ENCODE data around the gene PLPP4. TPM values are rescaled to one million over a fixed set of nuclear protein-coding genes. Genes with fewer than 3 reads are reported as not detected.

PLPP4 gene
- total and polyA plus RNA-seq, 10 donors: not detected

DNA sequence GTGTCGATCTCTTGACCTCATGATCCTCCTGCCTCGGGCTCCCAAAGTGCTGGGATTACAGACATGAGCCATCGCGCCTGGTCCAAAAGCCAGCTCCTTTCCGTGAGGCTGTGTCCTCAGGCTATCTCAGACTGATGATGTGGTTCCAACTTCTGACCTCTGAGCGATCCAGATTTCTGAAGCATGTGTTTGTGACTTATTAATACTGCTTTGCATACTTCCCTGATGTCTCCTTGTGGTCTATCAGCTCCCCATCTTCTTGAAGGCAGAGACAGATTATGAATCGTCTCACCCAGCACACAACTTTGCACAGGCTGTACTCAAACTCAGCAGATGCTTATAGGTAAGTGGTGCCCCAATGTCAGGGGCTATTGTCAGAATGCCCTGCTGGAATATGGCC lies 2.0 kb upstream of the PLPP4 start:
- H3K9me3 ChIP-seq: no peaks in the 10 kb centered on the region
- WGBS, 5 donors: 82 to 94% (median 90%) methylated on average over 7 of the region's 7 CpGs
- H3K4me3 ChIP-seq: no peak overlapping the region
- intact Hi-C loops (cut with DNase I; ENCODE audit: low total_unique reads): no loop called here
- TF ChIP-seq POLR2AphosphoS5 (IDR thresholded peaks at IDR 0.05): no peak
- TF ChIP-seq, protein P1, sequence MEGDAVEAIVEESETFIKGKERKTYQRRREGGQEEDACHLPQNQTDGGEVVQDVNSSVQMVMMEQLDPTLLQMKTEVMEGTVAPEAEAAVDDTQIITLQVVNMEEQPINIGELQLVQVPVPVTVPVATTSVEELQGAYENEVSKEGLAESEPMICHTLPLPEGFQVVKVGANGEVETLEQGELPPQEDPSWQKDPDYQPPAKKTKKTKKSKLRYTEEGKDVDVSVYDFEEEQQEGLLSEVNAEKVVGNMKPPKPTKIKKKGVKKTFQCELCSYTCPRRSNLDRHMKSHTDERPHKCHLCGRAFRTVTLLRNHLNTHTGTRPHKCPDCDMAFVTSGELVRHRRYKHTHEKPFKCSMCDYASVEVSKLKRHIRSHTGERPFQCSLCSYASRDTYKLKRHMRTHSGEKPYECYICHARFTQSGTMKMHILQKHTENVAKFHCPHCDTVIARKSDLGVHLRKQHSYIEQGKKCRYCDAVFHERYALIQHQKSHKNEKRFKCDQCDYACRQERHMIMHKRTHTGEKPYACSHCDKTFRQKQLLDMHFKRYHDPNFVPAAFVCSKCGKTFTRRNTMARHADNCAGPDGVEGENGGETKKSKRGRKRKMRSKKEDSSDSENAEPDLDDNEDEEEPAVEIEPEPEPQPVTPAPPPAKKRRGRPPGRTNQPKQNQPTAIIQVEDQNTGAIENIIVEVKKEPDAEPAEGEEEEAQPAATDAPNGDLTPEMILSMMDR (IDR thresholded peaks at IDR 0.05 in 8 of 11, conservative IDR thresholded peaks at IDR 0.05 in 3 of 11): no peak
- TF ChIP-seq POLR2A (IDR thresholded peaks at IDR 0.05): no peak
- no peak for DNase-seq
- H3K27ac ChIP-seq: no peak overlapping the region
- no peaks in the 10 kb centered on the region for H3K36me3 ChIP-seq
- peaks cover 0 to 67% (median 32%) of the 10 kb centered on the region in 7 donors for H3K27me3 ChIP-seq (replicated peaks in 1 of 7)
- peaks cover 0 to 18% (median 8%) of the 10 kb centered on the region in 6 donors for H3K4me1 ChIP-seq

DNA sequence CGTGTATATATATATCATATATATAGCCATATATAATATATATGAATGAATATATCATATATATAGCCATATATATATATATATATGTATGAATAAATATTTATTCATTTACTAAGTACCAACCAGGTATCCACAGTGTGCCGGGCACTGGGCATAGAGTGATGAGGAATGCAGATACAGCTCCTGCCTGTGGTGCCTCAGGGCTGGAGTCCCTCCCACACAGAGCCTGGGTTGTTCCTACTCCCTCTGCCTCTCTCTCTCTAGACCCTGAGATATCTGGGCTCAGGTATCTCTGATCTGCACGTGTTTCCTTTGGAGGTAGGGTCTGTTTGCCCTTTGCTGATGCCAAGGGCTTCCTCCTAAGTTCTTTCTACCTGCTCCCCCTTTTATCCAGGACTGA lies 1.4 kb upstream of the PLPP4 start:
- no peak overlapping the region for H3K27ac ChIP-seq
- 68 to 86% (median 79%) methylated on average over 3 of the region's 3 CpGs for WGBS, 5 donors
- no peak overlapping the region for H3K4me3 ChIP-seq
- no peak for TF ChIP-seq POLR2A (IDR thresholded peaks at IDR 0.05)
- no peak for TF ChIP-seq POLR2AphosphoS5 (IDR thresholded peaks at IDR 0.05)
- TF ChIP-seq, protein P1 (IDR thresholded peaks at IDR 0.05 in 8 of 11, conservative IDR thresholded peaks at IDR 0.05 in 3 of 11): no peak
- intact Hi-C loops (cut with DNase I; ENCODE audit: low total_unique reads): no loop called here
- peaks cover 0 to 71% (median 32%) of the 10 kb centered on the region in 7 donors for H3K27me3 ChIP-seq (replicated peaks in 1 of 7)
- no peaks in the 10 kb centered on the region for H3K9me3 ChIP-seq
- peaks cover 0 to 18% (median 8%) of the 10 kb centered on the region in 6 donors for H3K4me1 ChIP-seq
- no peak for DNase-seq
- H3K36me3 ChIP-seq: no peaks in the 10 kb centered on the region

DNA sequence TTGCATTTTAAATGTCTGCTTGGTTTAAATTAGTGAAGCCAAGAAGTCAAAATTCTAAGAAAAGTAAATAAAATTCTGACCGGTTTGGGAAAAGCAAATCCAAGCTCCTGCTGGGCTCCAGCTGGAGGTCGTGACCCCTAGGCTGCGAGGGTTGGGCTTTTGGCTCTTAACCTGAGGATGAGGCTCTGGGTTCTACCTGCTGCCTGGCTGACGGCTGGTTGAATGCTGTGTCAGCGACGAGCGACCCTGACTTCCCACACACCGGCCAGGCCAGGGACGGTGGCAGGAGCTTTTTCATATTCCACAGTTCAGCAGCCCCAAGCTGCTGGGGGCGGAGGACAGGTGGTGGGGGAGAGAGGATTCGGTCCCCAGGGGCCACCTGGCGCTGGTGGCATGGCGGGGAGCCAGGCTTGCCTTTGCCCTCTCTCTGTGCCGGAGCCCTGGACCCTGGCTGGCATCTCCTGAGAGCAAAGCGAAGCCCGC lies 843 bp upstream of the PLPP4 start:
- TF ChIP-seq POLR2A (IDR thresholded peaks at IDR 0.05) (no peak), POLR2AphosphoS5 (IDR thresholded peaks at IDR 0.05) (no peak)
- TF ChIP-seq, protein P1 (IDR thresholded peaks at IDR 0.05 in 8 of 11, conservative IDR thresholded peaks at IDR 0.05 in 3 of 11): no peak
- H3K27ac ChIP-seq: no peak overlapping the region
- no peaks in the 10 kb centered on the region for H3K36me3 ChIP-seq
- H3K9me3 ChIP-seq: no peaks in the 10 kb centered on the region
- DNase-seq: no peak
- peak overlapping the region in 3 of 8 donors; percentile 25 to 62 (median 37) for H3K4me3 ChIP-seq
- H3K27me3 ChIP-seq (replicated peaks in 1 of 7): peaks cover 0 to 76% (median 32%) of the 10 kb centered on the region in 7 donors
- 14 to 19% (median 15%) methylated on average over 13 to 16 of the region's 16 CpGs for WGBS, 5 donors
- intact Hi-C loops (cut with DNase I; ENCODE audit: low total_unique reads): no loop called here
- peaks cover 0 to 18% (median 8%) of the 10 kb centered on the region in 6 donors for H3K4me1 ChIP-seq

DNA sequence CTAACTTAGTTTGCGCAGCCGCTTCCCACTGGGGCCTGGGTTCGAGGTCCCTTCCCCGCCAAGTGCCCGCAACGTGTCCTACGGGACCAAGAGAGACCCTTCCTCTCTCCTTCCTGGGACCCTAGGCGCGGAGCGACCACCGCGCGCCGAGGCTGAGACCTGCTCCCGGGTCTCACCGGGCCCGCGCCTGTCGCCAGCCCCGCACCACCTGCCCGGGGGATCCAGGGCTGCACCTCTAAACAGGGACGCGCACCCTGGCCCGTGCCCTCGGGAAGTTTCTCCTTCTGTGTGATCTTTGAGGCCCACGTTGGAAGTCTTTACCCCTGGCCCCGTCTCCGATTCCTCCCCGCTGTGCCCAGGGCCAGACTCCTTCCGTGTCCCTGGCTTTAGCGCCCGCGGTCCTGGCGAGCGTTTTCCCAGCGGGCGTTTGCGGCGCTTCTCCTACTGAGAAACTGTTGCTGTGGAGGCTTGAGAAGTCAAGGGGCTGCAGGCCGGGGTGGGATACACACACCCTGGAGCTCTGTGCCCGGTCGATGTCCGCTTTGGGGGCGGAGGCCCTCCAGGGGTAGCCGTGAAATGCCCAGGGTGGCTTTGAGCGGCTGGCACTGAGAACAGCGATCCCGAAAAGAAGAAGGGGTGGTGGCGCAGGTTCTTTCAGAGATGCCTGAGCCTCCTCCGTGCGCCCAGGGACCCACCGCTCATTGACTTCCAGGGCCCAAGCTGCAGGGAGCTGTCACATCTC lies 575 bp downstream of the PLPP4 start:
- no peak for DNase-seq
- intact Hi-C loops (cut with DNase I; ENCODE audit: low total_unique reads): no loop called here
- peak overlapping the region in 6 of 8 donors; percentile 17 to 62 (median 28) for H3K4me3 ChIP-seq
- H3K27me3 ChIP-seq (replicated peaks in 1 of 7): peaks cover 0 to 86% (median 32%) of the 10 kb centered on the region in 7 donors
- peaks cover 0 to 18% (median 8%) of the 10 kb centered on the region in 6 donors for H3K4me1 ChIP-seq
- no peak overlapping the region for H3K27ac ChIP-seq
- no peaks in the 10 kb centered on the region for H3K36me3 ChIP-seq
- no peak for TF ChIP-seq POLR2AphosphoS5 (IDR thresholded peaks at IDR 0.05)
- no peaks in the 10 kb centered on the region for H3K9me3 ChIP-seq
- WGBS, 5 donors: 23 to 32% (median 23%) methylated on average over 29 to 52 of the region's 52 CpGs
